H9 (cell line): Measurements from ENCODE around the gene ST6GALNAC3. TPM values are rescaled to one million over a fixed set of nuclear protein-coding genes. Genes with fewer than 3 reads are reported as not detected.

Source experiments
- DNase-seq: peaks from one replicate; pipeline ENCODE4 v3.0.0-alpha.2; 2017
- H2AFZ ChIP-seq: one replicate; pipeline ENCODE4 v1.6.1; 2013; ENCODE audit warnings: mild to moderate bottlenecking, low read length, control low read depth, moderate library complexity
- H2AK5ac ChIP-seq: 2 replicates; pipeline ENCODE4 v1.6.1; 2013; ENCODE audit warnings: low read length, control low read depth, mixed read lengths; ENCODE audit not compliant: insufficient read length
- H2BK120ac ChIP-seq: one replicate; pipeline ENCODE4 v1.6.1; 2013; ENCODE audit warnings: low read depth, mild to moderate bottlenecking, low read length, control low read depth, inconsistent platforms; ENCODE audit not compliant: poor library complexity, severe bottlenecking
- H2BK12ac ChIP-seq: 2 replicates; pipeline ENCODE4 v1.6.1; 2013; ENCODE audit warnings: low read length, control low read depth, mixed read lengths, low read depth; ENCODE audit not compliant: insufficient read length
- H2BK15ac ChIP-seq: 2 replicates; pipeline ENCODE4 v1.6.1; 2013; ENCODE audit warnings: low read depth, low read length, control low read depth
- H2BK20ac ChIP-seq: one replicate; pipeline ENCODE4 v1.6.1; 2013; ENCODE audit warnings: low read depth, mild to moderate bottlenecking, low read length, control low read depth, inconsistent platforms; ENCODE audit not compliant: poor library complexity, severe bottlenecking
- H2BK5ac ChIP-seq: 2 replicates; pipeline ENCODE4 v1.6.1; 2013; ENCODE audit warnings: low read length, control low read depth, mixed read lengths; ENCODE audit not compliant: insufficient read length
- H3K14ac ChIP-seq: 2 replicates; pipeline ENCODE4 v1.6.1; 2013; ENCODE audit warnings: low read length, control low read depth; ENCODE audit not compliant: insufficient read depth
- H3K18ac ChIP-seq: 2 replicates; pipeline ENCODE4 v1.6.1; 2013; ENCODE audit warnings: low read depth, mild to moderate bottlenecking, mixed read lengths, low read length, control low read depth; ENCODE audit not compliant: insufficient read length
- H3K23ac ChIP-seq: 2 replicates; pipeline ENCODE4 v1.6.1; 2013; ENCODE audit warnings: low read length, control low read depth, mixed read lengths, low read depth; ENCODE audit not compliant: insufficient read length
- H3K23me2 ChIP-seq: 2 replicates; pipeline ENCODE4 v1.6.1; 2013; ENCODE audit warnings: low read depth, mild to moderate bottlenecking, mixed read lengths, low read length, control low read depth; ENCODE audit not compliant: insufficient read length, poor library complexity, severe bottlenecking
- H3K27ac ChIP-seq: 2 replicates; pipeline ENCODE4 v1.5.1; 2013; ENCODE audit warnings: low read length, control low read depth, mixed read lengths, low read depth; ENCODE audit not compliant: insufficient read length
- H3K27me3 ChIP-seq: 2 replicates; pipeline ENCODE4 v1.6.1; 2013; ENCODE audit warnings: low read length, control low read depth, inconsistent platforms; ENCODE audit not compliant: insufficient read depth
- H3K4ac ChIP-seq: 2 replicates; pipeline ENCODE4 v1.6.1; 2013; ENCODE audit warnings: low read depth, mild to moderate bottlenecking, control low read depth, inconsistent platforms, low read length, moderate library complexity
- H3K4me1 ChIP-seq: 2 replicates; pipeline ENCODE4 v1.6.1; 2013; ENCODE audit warnings: low read length, control low read depth, inconsistent platforms; ENCODE audit not compliant: insufficient read depth
- H3K4me2 ChIP-seq: 2 replicates; pipeline ENCODE4 v1.6.1; 2013; ENCODE audit warnings: low read length, control low read depth, mixed read lengths; ENCODE audit not compliant: insufficient read length, insufficient read depth
- H3K56ac ChIP-seq: 2 replicates; pipeline ENCODE4 v1.6.1; 2013; ENCODE audit warnings: low read depth, mild to moderate bottlenecking, mixed read lengths, low read length, control low read depth; ENCODE audit not compliant: insufficient read length
- H3K79me1 ChIP-seq: 2 replicates; pipeline ENCODE4 v1.6.1; 2013; ENCODE audit warnings: low read depth, mild to moderate bottlenecking, moderate library complexity, low read length, control low read depth, inconsistent platforms; ENCODE audit not compliant: insufficient read depth, poor library complexity, severe bottlenecking
- H3K79me2 ChIP-seq: 2 replicates; pipeline ENCODE4 v1.6.1; 2013; ENCODE audit warnings: low read length, control low read depth, inconsistent platforms; ENCODE audit not compliant: insufficient read depth
- H3K9ac ChIP-seq: 2 replicates; pipeline ENCODE4 v1.6.1; 2013; ENCODE audit warnings: low read length, control low read depth, mixed read lengths; ENCODE audit not compliant: insufficient read length; ENCODE audit errors: extremely low read depth
- H3K9me3 ChIP-seq: one replicate; pipeline ENCODE4 v1.6.1; 2013; ENCODE audit warnings: low read depth, low read length, inconsistent platforms; ENCODE audit not compliant: control insufficient read depth
- H3T11ph ChIP-seq: one replicate; pipeline ENCODE4 v1.6.1; 2013; ENCODE audit warnings: mild to moderate bottlenecking, low read length, control low read depth, inconsistent platforms
- H4K20me1 ChIP-seq: one replicate; pipeline ENCODE4 v1.6.1; 2013; ENCODE audit not compliant: control insufficient read depth, insufficient read length, insufficient read depth
- H4K5ac ChIP-seq: 2 replicates; pipeline ENCODE4 v1.6.1; 2013; ENCODE audit warnings: low read depth, mild to moderate bottlenecking, mixed read lengths, low read length, control low read depth; ENCODE audit not compliant: insufficient read length
- H4K8ac ChIP-seq: replicated peaks from 2 replicates; pipeline ENCODE4 v1.6.1; 2013; ENCODE audit warnings: low read length, control low read depth, mixed read lengths, low read depth; ENCODE audit not compliant: insufficient read length
- H4K91ac ChIP-seq: 2 replicates; pipeline ENCODE4 v1.6.1; 2013; ENCODE audit warnings: low read depth, mild to moderate bottlenecking, moderate library complexity, mixed read lengths, low read length, control low read depth; ENCODE audit not compliant: insufficient read length
- H3K27ac Mint-ChIP-seq, 3 experiments: 2 replicates in 2 of 3; 3 replicates in 1 of 3; pipeline ENCODE4 v1.8.0; 2020 to 2021; ENCODE audit warnings: mixed read lengths in 3 of 3, mild to moderate bottlenecking in 1 of 3, moderate library complexity in 1 of 3
- H3K27me3 Mint-ChIP-seq: 2 replicates; pipeline ENCODE4 v1.8.0; 2021; ENCODE audit warnings: low read depth, mild to moderate bottlenecking, moderate library complexity, mixed read lengths
- H3K36me3 Mint-ChIP-seq, 3 experiments: 2 replicates in 2 of 3; 3 replicates in 1 of 3; pipeline ENCODE4 v1.8.0; 2020 to 2021; ENCODE audit warnings: low read depth in 3 of 3, mixed read lengths in 3 of 3; ENCODE audit not compliant: insufficient read depth in 1 of 3
- H3K4me1 Mint-ChIP-seq, 2 experiments: 2 replicates each; pipeline ENCODE4 v1.8.0; 2020; ENCODE audit warnings: mixed read lengths in 2 of 2
- H3K4me3 Mint-ChIP-seq, 2 experiments: 2 replicates in 1 of 2; 3 replicates in 1 of 2; pipeline ENCODE4 v1.8.0; 2020 to 2021; ENCODE audit warnings: mild to moderate bottlenecking in 2 of 2, mixed read lengths in 2 of 2, moderate library complexity in 1 of 2
- H3K9me3 Mint-ChIP-seq, 2 experiments: 2 replicates in 1 of 2; 3 replicates in 1 of 2; pipeline ENCODE4 v1.8.0; 2020; ENCODE audit warnings: mild to moderate bottlenecking in 2 of 2, mixed read lengths in 2 of 2, moderate library complexity in 1 of 2
- CTCF ChIP-seq: fragments of 200-600 bp; sonication (generic); conservative IDR thresholded peaks from 3 replicates; pipeline ENCODE4 v1.8.0; 2021; ENCODE audit warnings: antibody characterized with exemption, mild to moderate bottlenecking
- WGBS: extraction: QIAGEN DNeasy Blood & Tissue Kit; methylation state at CpG from one replicate; pipeline ENCODE4 v1.1.7; 2013; ENCODE audit warnings: missing lambda C conversion rate, low lambda C conversion rate, mixed read lengths; ENCODE audit not compliant: insufficient read length; ENCODE audit errors: extremely low coverage; 5-methylcytosine and 5-hydroxymethylcytosine counted together
- total RNA-seq: library from RNA; stranded (reverse); gene quantifications from 2 replicates; pipeline ENCODE4 v1.2.1, GENCODE V29; 2021

Gene ST6GALNAC3
- total RNA-seq, 1 experiment from 2014 or later: 11.2 TPM

DNA sequence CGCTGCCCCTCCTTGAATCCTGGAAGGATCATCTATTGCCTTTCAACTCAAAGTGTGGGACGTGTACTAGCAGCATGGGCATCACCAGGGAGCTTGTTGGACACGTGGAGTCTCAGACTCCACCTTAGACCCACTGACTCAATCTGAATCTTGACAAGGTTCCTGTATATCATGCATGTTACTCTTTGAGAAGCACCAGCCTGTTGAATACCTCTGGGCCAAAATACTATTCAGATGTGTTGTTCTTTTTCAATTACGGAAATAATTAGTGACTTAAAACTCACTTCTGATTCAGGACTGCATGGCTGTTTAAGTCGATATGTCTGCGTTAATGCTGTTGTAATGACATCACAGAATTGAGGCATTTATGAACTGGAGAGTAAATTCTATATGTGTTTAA lies 70.8 kb downstream of the ST6GALNAC3 start:
- no peak for TF ChIP-seq CTCF
- Histone ChIP-seq H3K4ac (no peak overlapping the region), H2BK15ac (no peak overlapping the region), H3K23ac (no peak overlapping the region), H2BK12ac (no peak overlapping the region), H3K9me3 (no peaks in the 10 kb centered on the region), H3K79me1 (no peaks in the 10 kb centered on the region), H3T11ph (no peak overlapping the region), H2AFZ (no peak overlapping the region), H3K4me2 (no peak overlapping the region), H3K23me2 (no peaks in the 10 kb centered on the region), H2AK5ac (no peak overlapping the region), H3K9ac (no peak overlapping the region), H3K4me1 (peaks cover 3% of the 10 kb centered on the region; the same call in 1 of the 2 replicates), H3K56ac (no peak overlapping the region), H3K79me2 (no peaks in the 10 kb centered on the region), H3K27me3 (no peaks in the 10 kb centered on the region), H2BK120ac (no peak overlapping the region), H3K18ac (no peak overlapping the region), H3K27ac (no peak overlapping the region), H3K14ac (no peak overlapping the region), H4K5ac (no peak overlapping the region), H2BK5ac (no peak overlapping the region), H4K8ac (no peak overlapping the region), H4K20me1 (no peaks in the 10 kb centered on the region), H2BK20ac (no peak overlapping the region), H4K91ac (no peak overlapping the region)
- Mint-ChIP-seq H3K36me3 (no peaks in the 10 kb centered on the region), H3K4me1 (peaks cover 16 to 23% of the 10 kb centered on the region in 2 experiments), H3K27ac (no peak overlapping the region), H3K4me3 (no peak overlapping the region), H3K27me3 (no peaks in the 10 kb centered on the region), H3K9me3 (no peaks in the 10 kb centered on the region)
- WGBS: no CpG with 5 or more reads among the region's 6 CpGs
- no peak for DNase-seq
